GM18907 (cell line): ENCODE measurements around the gene MBD3L2B.

ENCODE experiments used
- ATAC-seq: cut with Tn5 transposase; IDR thresholded peaks from one replicate; pipeline ENCODE4 v1.9.1; 2021; ENCODE audit warnings: mild to moderate bottlenecking, moderate library complexity; ENCODE audit not compliant: unreplicated experiment

The MBD3L2B gene

GRCh38 chr19:7013678-7014077 lies 7.6 kb downstream of the MBD3L2B start:
- ATAC-seq: no peak

- no peak for ATAC-seq
Measured at GRCh38 chr19:7010722-7011593, 10.3 kb downstream of the MBD3L2B start.

- no peak for ATAC-seq
Measured at GRCh38 chr19:7007859-7008258, 13.4 kb downstream of the MBD3L2B start.

GRCh38 chr19:7006135-7006704 lies 15.0 kb downstream of the MBD3L2B start:
- no peak for ATAC-seq

- ATAC-seq: no peak
Measured at GRCh38 chr19:7004313-7004931, 16.8 kb downstream of the MBD3L2B start.

GRCh38 chr19:7000816-7001215 lies 20.4 kb downstream of the MBD3L2B start:
- no peak for ATAC-seq

- no peak for ATAC-seq
Measured at GRCh38 chr19:7000333-7000732, 20.9 kb downstream of the MBD3L2B start.

GRCh38 chr19:6999933-7000332 lies 21.3 kb downstream of the MBD3L2B start:
- no peak for ATAC-seq

GRCh38 chr19:6997679-6998445 lies 23.4 kb downstream of the MBD3L2B start:
- no peak for ATAC-seq

- no peak for ATAC-seq
Measured at GRCh38 chr19:6996810-6997209, 24.4 kb downstream of the MBD3L2B start.

- ATAC-seq: no peak
Measured at GRCh38 chr19:6995054-6995453, 26.2 kb downstream of the MBD3L2B start.

GRCh38 chr19:6988257-6988656 lies 33.0 kb downstream of the MBD3L2B start:
- no peak for ATAC-seq

GRCh38 chr19:6987850-6988249 lies 33.4 kb downstream of the MBD3L2B start:
- ATAC-seq: no peak

GRCh38 chr19:6983448-6983847 lies 37.8 kb downstream of the MBD3L2B start:
- no peak for ATAC-seq

- no peak for ATAC-seq
Measured at GRCh38 chr19:6979399-6979798, 41.8 kb downstream of the MBD3L2B start.

GRCh38 chr19:6976197-6976596 lies 45.0 kb downstream of the MBD3L2B start:
- ATAC-seq: no peak

GRCh38 chr19:6971366-6971765 lies 49.9 kb downstream of the MBD3L2B start:
- no peak for ATAC-seq

- no peak for ATAC-seq
Measured at GRCh38 chr19:6970443-6970842, 50.8 kb downstream of the MBD3L2B start.

- no peak for ATAC-seq
Measured at GRCh38 chr19:6970021-6970420, 51.2 kb downstream of the MBD3L2B start.

- no peak for ATAC-seq
Measured at GRCh38 chr19:6969490-6969889, 51.7 kb downstream of the MBD3L2B start.
